Uterus (tissue), 2 donors: ENCODE measurements around the gene PGF.

ENCODE experiments used
- POLR2A ChIP-seq, 2 donors: fragments of 450-650 bp; IDR thresholded peaks; one replicate each; pipeline ENCODE4 v1.6.1; 2016; ENCODE audit warnings: antibody characterized with exemption in 2 of 2, mild to moderate bottlenecking in 1 of 2, moderate library complexity in 1 of 2
- TF ChIP-seq, protein P1 (sequence below), 4 experiments: fragments of 200-600 bp in 2 of 4; fragments of 450-650 bp in 2 of 4; sonication (generic) in 2 of 4; IDR thresholded peaks; one replicate each; pipeline ENCODE4 v1.5.1; 2016 to 2019; ENCODE audit warnings: antibody characterized with exemption in 4 of 4, mild to moderate bottlenecking in 2 of 4, moderate library complexity in 1 of 4

DNA sequence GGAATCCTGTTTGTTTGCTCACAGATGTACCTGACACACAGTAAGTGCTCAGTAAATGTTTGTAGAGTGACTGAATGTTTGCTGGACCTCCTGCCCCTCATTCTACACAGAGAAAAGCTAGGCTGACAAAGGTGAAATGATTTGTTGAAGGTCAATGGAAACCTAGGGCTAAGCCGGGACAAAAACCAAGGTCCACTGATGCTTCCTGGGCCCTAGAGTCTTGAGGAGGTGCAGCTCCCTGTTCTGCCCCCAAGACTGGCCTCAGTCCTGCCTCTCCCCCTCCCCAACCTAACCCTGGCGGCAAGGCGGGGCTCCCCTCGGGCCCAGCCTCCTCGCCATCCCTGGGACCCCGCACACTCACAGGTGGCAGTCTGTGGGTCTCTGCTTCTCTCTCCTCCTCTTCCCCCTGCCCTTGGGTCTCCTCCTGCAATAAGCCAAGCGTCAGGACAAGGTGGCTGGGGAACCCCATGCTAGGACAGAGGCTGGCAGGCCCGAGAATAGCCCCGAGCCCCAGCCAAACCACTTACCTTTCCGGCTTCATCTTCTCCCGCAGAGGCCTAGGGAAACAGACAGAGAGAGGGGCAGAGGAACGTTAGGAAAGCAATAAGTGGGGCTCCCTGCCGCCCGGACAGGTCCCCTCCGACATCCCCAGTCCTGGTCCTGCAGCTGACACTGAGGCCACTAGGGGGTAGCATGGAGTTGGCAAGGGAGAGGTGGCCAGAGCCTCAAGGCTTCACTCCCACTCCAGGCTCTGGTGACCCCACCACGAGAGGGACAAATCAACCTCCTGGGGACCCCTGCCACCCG is 9.3 kb downstream of the PGF start:
- TF ChIP-seq, protein P1, sequence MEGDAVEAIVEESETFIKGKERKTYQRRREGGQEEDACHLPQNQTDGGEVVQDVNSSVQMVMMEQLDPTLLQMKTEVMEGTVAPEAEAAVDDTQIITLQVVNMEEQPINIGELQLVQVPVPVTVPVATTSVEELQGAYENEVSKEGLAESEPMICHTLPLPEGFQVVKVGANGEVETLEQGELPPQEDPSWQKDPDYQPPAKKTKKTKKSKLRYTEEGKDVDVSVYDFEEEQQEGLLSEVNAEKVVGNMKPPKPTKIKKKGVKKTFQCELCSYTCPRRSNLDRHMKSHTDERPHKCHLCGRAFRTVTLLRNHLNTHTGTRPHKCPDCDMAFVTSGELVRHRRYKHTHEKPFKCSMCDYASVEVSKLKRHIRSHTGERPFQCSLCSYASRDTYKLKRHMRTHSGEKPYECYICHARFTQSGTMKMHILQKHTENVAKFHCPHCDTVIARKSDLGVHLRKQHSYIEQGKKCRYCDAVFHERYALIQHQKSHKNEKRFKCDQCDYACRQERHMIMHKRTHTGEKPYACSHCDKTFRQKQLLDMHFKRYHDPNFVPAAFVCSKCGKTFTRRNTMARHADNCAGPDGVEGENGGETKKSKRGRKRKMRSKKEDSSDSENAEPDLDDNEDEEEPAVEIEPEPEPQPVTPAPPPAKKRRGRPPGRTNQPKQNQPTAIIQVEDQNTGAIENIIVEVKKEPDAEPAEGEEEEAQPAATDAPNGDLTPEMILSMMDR (IDR thresholded peaks at IDR 0.05): peak; percentile 84 to 91 (median 86)
- TF ChIP-seq POLR2A (IDR thresholded peaks at IDR 0.05): no peak
